Astrocyte (in vitro differentiated cells and primary cell): ENCODE data around the gene RYR2. TPM values are rescaled to one million over a fixed set of nuclear protein-coding genes. Genes with fewer than 3 reads are reported as not detected.

Source experiments
- DNase-seq: peaks from one replicate; pipeline ENCODE4 v3.0.0-alpha.2; 2010; ENCODE audit warnings: low read depth
- FAIRE-seq: peaks from 2 replicates; lab custom pipeline; 2011; peaks lifted over from hg19 to GRCh38; lab: Jason Lieb, UNC
- H2AFZ ChIP-seq: 2 replicates; pipeline ENCODE4 v1.6.0; 2012; ENCODE audit warnings: low read depth, low read length, inconsistent platforms
- H3K27ac ChIP-seq: 2 replicates; pipeline ENCODE4 v1.5.1; 2011; ENCODE audit warnings: low read depth, low read length, inconsistent platforms
- H3K27me3 ChIP-seq: 2 replicates; pipeline ENCODE4 v1.6.0; 2011; ENCODE audit warnings: low read length, inconsistent platforms; ENCODE audit not compliant: insufficient read depth
- H3K36me3 ChIP-seq: 2 replicates; pipeline ENCODE4 v1.5.1; 2011; ENCODE audit warnings: low read length, inconsistent platforms; ENCODE audit not compliant: insufficient read depth
- H3K4me1 ChIP-seq: 2 replicates; pipeline ENCODE4 v1.5.1; 2011; ENCODE audit warnings: low read length, inconsistent platforms; ENCODE audit not compliant: insufficient read depth
- H3K4me2 ChIP-seq: 2 replicates; pipeline ENCODE4 v1.6.0; 2012; ENCODE audit warnings: low read length, inconsistent platforms
- H3K4me3 ChIP-seq: 2 replicates; pipeline ENCODE4 v1.5.1; 2011; ENCODE audit warnings: low read depth, mild to moderate bottlenecking, low read length, inconsistent platforms; ENCODE audit not compliant: insufficient read depth
- H3K79me2 ChIP-seq: 2 replicates; pipeline ENCODE4 v1.6.0; 2012; ENCODE audit warnings: mild to moderate bottlenecking, low read length, inconsistent platforms; ENCODE audit not compliant: insufficient read depth
- H3K9ac ChIP-seq: 2 replicates; pipeline ENCODE4 v1.6.0; 2012; ENCODE audit warnings: mild to moderate bottlenecking, low read length, inconsistent platforms
- H3K9me3 ChIP-seq: 2 replicates; pipeline ENCODE4 v1.5.1; 2012; ENCODE audit warnings: low read depth, mild to moderate bottlenecking, low read length, inconsistent platforms; ENCODE audit not compliant: insufficient read depth
- H4K20me1 ChIP-seq: 2 replicates; pipeline ENCODE4 v1.6.0; 2012; ENCODE audit warnings: low read length, inconsistent platforms; ENCODE audit not compliant: insufficient read depth
- H3K27ac Mint-ChIP-seq: one replicate; pipeline ENCODE4 v1.8.0; 2021; ENCODE audit warnings: mild to moderate bottlenecking, mixed read lengths; ENCODE audit not compliant: unreplicated experiment
- H3K27me3 Mint-ChIP-seq: one replicate; pipeline ENCODE4 v1.8.0; 2021; ENCODE audit warnings: low read depth, mixed read lengths; ENCODE audit not compliant: unreplicated experiment
- H3K36me3 Mint-ChIP-seq: one replicate; pipeline ENCODE4 v1.8.0; 2021; ENCODE audit warnings: low read depth, mixed read lengths; ENCODE audit not compliant: unreplicated experiment
- H3K4me1 Mint-ChIP-seq: one replicate; pipeline ENCODE4 v1.8.0; 2021; ENCODE audit warnings: low read depth, mixed read lengths; ENCODE audit not compliant: unreplicated experiment
- H3K4me3 Mint-ChIP-seq: one replicate; pipeline ENCODE4 v1.8.0; 2021; ENCODE audit warnings: mild to moderate bottlenecking, moderate library complexity, mixed read lengths; ENCODE audit not compliant: unreplicated experiment
- H3K9me3 Mint-ChIP-seq: one replicate; pipeline ENCODE4 v1.8.0; 2021; ENCODE audit warnings: mild to moderate bottlenecking, mixed read lengths; ENCODE audit not compliant: unreplicated experiment
- CTCF ChIP-seq: IDR thresholded peaks from 2 replicates; pipeline ENCODE4 v1.5.1; 2011; ENCODE audit warnings: low read depth, mild to moderate bottlenecking, inconsistent platforms, low read length, moderate library complexity; ENCODE audit not compliant: insufficient read depth
- EZH2 ChIP-seq: IDR thresholded peaks from 2 replicates; pipeline ENCODE4 v1.6.1; 2012; ENCODE audit warnings: mild to moderate bottlenecking, low read length, inconsistent platforms; ENCODE audit not compliant: insufficient read depth
- total RNA-seq: library from RNA; stranded (reverse); gene quantifications from 2 replicates; pipeline ENCODE4 v1.2.1, GENCODE V29; 2021

RYR2 gene
- total RNA-seq, 1 donor from 2014 or later = 0.30 TPM

GRCh38 chr1:237745545-237745944, 703.6 kb downstream of the RYR2 start:
- H3K9me3 Mint-ChIP-seq = no peaks in the 10 kb centered on the region
- no peaks in the 10 kb centered on the region for H3K4me1 Mint-ChIP-seq
- Histone ChIP-seq H3K4me1 (no peaks in the 10 kb centered on the region), H3K4me3 (no peak overlapping the region), H3K27ac (no peak overlapping the region), H3K27me3 (no peaks in the 10 kb centered on the region), H3K79me2 (no peaks in the 10 kb centered on the region), H4K20me1 (no peaks in the 10 kb centered on the region), H3K4me2 (no peak overlapping the region), H2AFZ (no peak overlapping the region), H3K9ac (no peak overlapping the region), H3K9me3 (no peaks in the 10 kb centered on the region), H3K36me3 (no peaks in the 10 kb centered on the region)
- no peak overlapping the region for H3K4me3 Mint-ChIP-seq
- FAIRE-seq = no peak
- H3K36me3 Mint-ChIP-seq = no peaks in the 10 kb centered on the region
- H3K27me3 Mint-ChIP-seq = no peaks in the 10 kb centered on the region
- TF ChIP-seq CTCF (no peak), EZH2 (no peak)
- DNase-seq = no peak
- H3K27ac Mint-ChIP-seq = no peak overlapping the region

GRCh38 chr1:237748171-237748960, 706.4 kb downstream of the RYR2 start:
- Mint-ChIP-seq H3K4me1 (no peaks in the 10 kb centered on the region), H3K9me3 (no peaks in the 10 kb centered on the region), H3K27ac (no peak overlapping the region), H3K27me3 (no peaks in the 10 kb centered on the region), H3K4me3 (no peak overlapping the region), H3K36me3 (no peaks in the 10 kb centered on the region)
- Histone ChIP-seq H3K4me3 (no peak overlapping the region), H2AFZ (no peak overlapping the region), H3K27ac (no peak overlapping the region), H3K4me2 (no peak overlapping the region), H4K20me1 (no peaks in the 10 kb centered on the region), H3K36me3 (no peaks in the 10 kb centered on the region), H3K9ac (no peak overlapping the region), H3K4me1 (no peaks in the 10 kb centered on the region), H3K9me3 (no peaks in the 10 kb centered on the region), H3K79me2 (no peaks in the 10 kb centered on the region), H3K27me3 (no peaks in the 10 kb centered on the region)
- TF ChIP-seq EZH2 = no peak
- TF ChIP-seq CTCF = no peak
- no peak for FAIRE-seq
- no peak for DNase-seq

- no peak overlapping the region for H2AFZ ChIP-seq
- no peak overlapping the region for H3K4me3 Mint-ChIP-seq
- no peak overlapping the region for H3K9ac ChIP-seq
- H3K27ac ChIP-seq = no peak overlapping the region
- H3K4me2 ChIP-seq = no peak overlapping the region
- H3K27ac Mint-ChIP-seq = no peak overlapping the region
- H3K79me2 ChIP-seq = no peaks in the 10 kb centered on the region
- H3K27me3 ChIP-seq = no peaks in the 10 kb centered on the region
- H3K9me3 Mint-ChIP-seq = no peaks in the 10 kb centered on the region
- no peaks in the 10 kb centered on the region for H3K4me1 Mint-ChIP-seq
- no peak for TF ChIP-seq CTCF
- no peak for TF ChIP-seq EZH2
- no peaks in the 10 kb centered on the region for H3K4me1 ChIP-seq
- H3K27me3 Mint-ChIP-seq = no peaks in the 10 kb centered on the region
- no peaks in the 10 kb centered on the region for H4K20me1 ChIP-seq
- H3K36me3 Mint-ChIP-seq = no peaks in the 10 kb centered on the region
- no peaks in the 10 kb centered on the region for H3K36me3 ChIP-seq
- FAIRE-seq = no peak
- no peak overlapping the region for H3K4me3 ChIP-seq
- no peak for DNase-seq
- no peaks in the 10 kb centered on the region for H3K9me3 ChIP-seq
Observed at GRCh38 chr1:237749122-237749521, 707.1 kb downstream of the RYR2 start.
